Measurements from ENCODE around the gene CDC26. TPM values are rescaled to one million over a fixed set of nuclear protein-coding genes. Genes with fewer than 3 reads are reported as not detected.
"Not testable (repeated sequence)": the region's sequence is repeated elsewhere in the genome, so short reads cannot be mapped to it uniquely, and the experiment has no call there.

The CDC26 gene
- total and polyA plus RNA-seq, 5 donors = 29.0 to 50.0 (median 37.3) TPM

- H3K27ac ChIP-seq (ENCODE audit: low read length) = no peak overlapping the region
- H3K27me3 ChIP-seq (ENCODE audit: control insufficient read depth, insufficient read depth) = no peaks in the 10 kb centered on the region
- ATAC-seq (no peak), DNase-seq (no peak)
- no peaks in the 10 kb centered on the region for H3K4me1 ChIP-seq (ENCODE audit: control insufficient read depth, insufficient read depth, low read length)
- H3K4me3 ChIP-seq (ENCODE audit: low read length) = no peak overlapping the region
- intact Hi-C loops (cut with DNase I) = no loop called here
- 87% methylated on average over 1 of the region's 1 CpG for WGBS
- no peaks in the 10 kb centered on the region for H3K9me3 ChIP-seq (ENCODE audit: control insufficient read depth, low read length)
These were observed 13.3 kb downstream of the CDC26 start for GRCh38 chr9:113261917-113262671.

- ATAC-seq (no peak), DNase-seq (no peak)
- H3K27ac ChIP-seq (ENCODE audit: low read length) = no peak overlapping the region
- H3K27me3 ChIP-seq (ENCODE audit: control insufficient read depth, insufficient read depth) = no peaks in the 10 kb centered on the region
- no peaks in the 10 kb centered on the region for H3K9me3 ChIP-seq (ENCODE audit: control insufficient read depth, low read length)
- intact Hi-C loops (cut with DNase I) = no loop called here
- H3K4me1 ChIP-seq (ENCODE audit: control insufficient read depth, insufficient read depth, low read length) = no peaks in the 10 kb centered on the region
- H3K4me3 ChIP-seq (ENCODE audit: low read length) = no peak overlapping the region
- 42% methylated on average over 1 of the region's 1 CpG for WGBS
These were observed 17.1 kb downstream of the CDC26 start for GRCh38 chr9:113258282-113258681.

- H3K27me3 ChIP-seq (ENCODE audit: control insufficient read depth, insufficient read depth) = no peaks in the 10 kb centered on the region
- no peak overlapping the region for H3K27ac ChIP-seq (ENCODE audit: low read length)
- H3K4me3 ChIP-seq (ENCODE audit: low read length) = no peak overlapping the region
- no peaks in the 10 kb centered on the region for H3K9me3 ChIP-seq (ENCODE audit: control insufficient read depth, low read length)
- intact Hi-C loops (cut with DNase I) = no loop called here
- DNase-seq (no peak), ATAC-seq (no peak)
- H3K4me1 ChIP-seq (ENCODE audit: control insufficient read depth, insufficient read depth, low read length) = no peaks in the 10 kb centered on the region
- WGBS = 93% methylated on average over 3 of the region's 3 CpGs
These were observed 17.5 kb downstream of the CDC26 start for GRCh38 chr9:113257863-113258262.

- no peaks in the 10 kb centered on the region for H3K9me3 ChIP-seq (ENCODE audit: control insufficient read depth, low read length)
- ATAC-seq = peak in 1 of 2 donors; percentile 31
- H3K27ac ChIP-seq (ENCODE audit: low read length) = no peak overlapping the region
- no peak for DNase-seq
- no peak overlapping the region for H3K4me3 ChIP-seq (ENCODE audit: low read length)
- intact Hi-C loops (cut with DNase I) = no loop called here
- H3K4me1 ChIP-seq (ENCODE audit: control insufficient read depth, insufficient read depth, low read length) = no peaks in the 10 kb centered on the region
- H3K27me3 ChIP-seq (ENCODE audit: control insufficient read depth, insufficient read depth) = no peaks in the 10 kb centered on the region
- 88% methylated on average over 6 of the region's 6 CpGs for WGBS
These were observed 19.9 kb downstream of the CDC26 start for GRCh38 chr9:113255438-113255837.

GRCh38 chr9:113254991-113255390, 20.4 kb downstream of the CDC26 start:
- no peak for ATAC-seq
- WGBS = 98% methylated on average over 1 of the region's 1 CpG
- no peak for DNase-seq

DNA sequence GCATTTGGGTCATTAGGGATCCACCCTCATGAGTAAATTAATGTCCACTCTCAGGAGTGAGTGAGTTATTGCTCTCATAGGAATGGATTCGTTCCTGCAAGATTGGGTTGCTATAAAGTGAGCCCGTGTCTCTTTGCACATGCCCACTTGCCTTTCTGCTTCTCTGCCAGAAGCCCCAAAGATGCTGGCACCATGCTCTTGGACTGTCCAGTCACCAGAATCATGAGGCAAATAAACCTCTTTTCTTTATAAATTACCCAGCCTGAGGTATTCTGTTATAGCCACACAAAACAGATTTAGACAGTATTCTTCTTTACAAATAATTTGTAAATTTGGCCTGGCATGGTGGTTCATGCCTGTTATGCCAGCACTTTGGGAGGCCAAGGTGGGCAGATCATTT, 24.6 kb downstream of the CDC26 start:
- Histone ChIP-seq H3K4me3 (ENCODE audit: low read length) (no peak overlapping the region), H3K27me3 (ENCODE audit: control insufficient read depth, insufficient read depth) (no peaks in the 10 kb centered on the region), H3K4me1 (ENCODE audit: control insufficient read depth, insufficient read depth, low read length) (no peaks in the 10 kb centered on the region), H3K27ac (ENCODE audit: low read length) (no peak overlapping the region), H3K9me3 (ENCODE audit: control insufficient read depth, low read length) (no peaks in the 10 kb centered on the region)
- no peak for ATAC-seq
- WGBS = 98% methylated on average over 2 of the region's 2 CpGs
- intact Hi-C loops (cut with DNase I) = no loop called here
- DNase-seq = no peak

More at GRCh38 chr9:113254991-113255390, 20.4 kb downstream of the CDC26 start:
- H3K4me1 ChIP-seq (ENCODE audit: control insufficient read depth, insufficient read depth, low read length) = no peaks in the 10 kb centered on the region
- H3K27ac ChIP-seq (ENCODE audit: low read length) = no peak overlapping the region
- H3K9me3 ChIP-seq (ENCODE audit: control insufficient read depth, low read length) = no peaks in the 10 kb centered on the region
- intact Hi-C loops (cut with DNase I) = no loop called here
- H3K27me3 ChIP-seq (ENCODE audit: control insufficient read depth, insufficient read depth) = no peaks in the 10 kb centered on the region
- H3K4me3 ChIP-seq (ENCODE audit: low read length) = no peak overlapping the region

- WGBS = 97% methylated on average over 2 of the region's 2 CpGs
- H3K4me1 ChIP-seq (ENCODE audit: control insufficient read depth, insufficient read depth, low read length); H3K27ac ChIP-seq (ENCODE audit: low read length); intact Hi-C loops (cut with DNase I); DNase-seq; H3K27me3 ChIP-seq (ENCODE audit: control insufficient read depth, insufficient read depth); H3K9me3 ChIP-seq (ENCODE audit: control insufficient read depth, low read length); H3K4me3 ChIP-seq (ENCODE audit: low read length); ATAC-seq: not testable (repeated sequence)
These were observed 25.7 kb downstream of the CDC26 start for GRCh38 chr9:113249661-113250060.

- intact Hi-C loops (cut with DNase I) = no loop called here
- DNase-seq = no peak
- H3K9me3 ChIP-seq (ENCODE audit: control insufficient read depth, low read length) = no peaks in the 10 kb centered on the region
- no peak overlapping the region for H3K27ac ChIP-seq (ENCODE audit: low read length)
- H3K4me3 ChIP-seq (ENCODE audit: low read length) = no peak overlapping the region
- H3K4me1 ChIP-seq (ENCODE audit: control insufficient read depth, insufficient read depth, low read length) = no peaks in the 10 kb centered on the region
- H3K27me3 ChIP-seq (ENCODE audit: control insufficient read depth, insufficient read depth) = no peaks in the 10 kb centered on the region
- ATAC-seq = no peak
These were observed 27.7 kb downstream of the CDC26 start for GRCh38 chr9:113247640-113248039.

- Histone ChIP-seq H3K27ac (ENCODE audit: low read length) (no peak overlapping the region), H3K4me3 (ENCODE audit: low read length) (no peak overlapping the region), H3K27me3 (ENCODE audit: control insufficient read depth, insufficient read depth) (no peaks in the 10 kb centered on the region), H3K9me3 (ENCODE audit: control insufficient read depth, low read length) (no peaks in the 10 kb centered on the region), H3K4me1 (ENCODE audit: control insufficient read depth, insufficient read depth, low read length) (no peaks in the 10 kb centered on the region)
- ATAC-seq = no peak
- 82% methylated on average over 6 of the region's 6 CpGs for WGBS
- no peak for DNase-seq
- intact Hi-C loops (cut with DNase I) = no loop called here
These were observed 28.4 kb downstream of the CDC26 start for GRCh38 chr9:113246928-113247327.

DNA sequence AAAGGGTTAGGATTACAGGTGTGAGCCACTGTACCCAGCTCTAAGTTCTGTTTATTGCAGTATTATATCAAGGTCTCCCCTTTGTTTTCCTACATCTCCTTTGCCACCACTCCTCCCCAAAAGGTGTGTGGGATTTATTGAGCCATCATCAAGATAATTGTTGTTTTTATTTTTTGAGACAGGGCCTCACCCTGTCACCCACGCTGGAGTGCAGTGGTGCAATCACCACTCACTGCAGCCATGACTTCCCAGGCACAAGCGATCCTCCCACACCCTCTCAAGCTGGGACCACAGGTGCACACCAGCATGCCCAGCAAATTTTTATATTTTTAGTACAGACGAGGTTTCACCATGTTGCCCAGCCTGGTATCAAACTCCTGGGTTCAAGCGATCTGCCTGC, 29.5 kb downstream of the CDC26 start:
- no peaks in the 10 kb centered on the region for H3K9me3 ChIP-seq (ENCODE audit: control insufficient read depth, low read length)
- no peaks in the 10 kb centered on the region for H3K27me3 ChIP-seq (ENCODE audit: control insufficient read depth, insufficient read depth)
- WGBS = 89% methylated on average over 4 of the region's 4 CpGs
- no peak for DNase-seq
- intact Hi-C loops (cut with DNase I) = no loop called here
- no peaks in the 10 kb centered on the region for H3K4me1 ChIP-seq (ENCODE audit: control insufficient read depth, insufficient read depth, low read length)
- ATAC-seq = no peak
- H3K27ac ChIP-seq (ENCODE audit: low read length) = no peak overlapping the region
- no peak overlapping the region for H3K4me3 ChIP-seq (ENCODE audit: low read length)

DNA sequence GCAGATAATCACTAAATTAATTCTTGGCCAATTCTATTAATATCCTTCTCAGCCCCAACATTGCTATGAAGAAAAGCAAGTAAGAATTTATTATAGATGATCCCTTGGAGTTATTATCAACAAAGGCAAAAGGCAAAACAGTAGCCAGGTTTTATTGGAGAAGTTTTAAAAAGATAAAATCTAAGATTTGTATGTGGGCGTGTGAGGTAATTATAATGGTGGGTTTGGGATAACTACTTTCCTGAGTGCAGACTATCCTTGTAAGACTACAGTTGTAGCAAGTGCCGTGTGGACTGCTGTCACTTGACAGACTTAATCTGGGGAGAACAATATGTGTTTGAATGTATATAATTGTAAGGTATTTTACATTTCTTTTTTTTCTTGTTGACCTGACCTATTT, 30.8 kb downstream of the CDC26 start:
- Histone ChIP-seq H3K27ac (ENCODE audit: low read length) (no peak overlapping the region), H3K4me1 (ENCODE audit: control insufficient read depth, insufficient read depth, low read length) (no peaks in the 10 kb centered on the region), H3K9me3 (ENCODE audit: control insufficient read depth, low read length) (no peaks in the 10 kb centered on the region), H3K4me3 (ENCODE audit: low read length) (no peak overlapping the region), H3K27me3 (ENCODE audit: control insufficient read depth, insufficient read depth) (no peaks in the 10 kb centered on the region)
- DNase-seq (no peak), ATAC-seq (no peak)
- intact Hi-C loops (cut with DNase I) = no loop called here
- 91% methylated on average over 2 of the region's 2 CpGs for whole genome bisulfite sequencing

DNA sequence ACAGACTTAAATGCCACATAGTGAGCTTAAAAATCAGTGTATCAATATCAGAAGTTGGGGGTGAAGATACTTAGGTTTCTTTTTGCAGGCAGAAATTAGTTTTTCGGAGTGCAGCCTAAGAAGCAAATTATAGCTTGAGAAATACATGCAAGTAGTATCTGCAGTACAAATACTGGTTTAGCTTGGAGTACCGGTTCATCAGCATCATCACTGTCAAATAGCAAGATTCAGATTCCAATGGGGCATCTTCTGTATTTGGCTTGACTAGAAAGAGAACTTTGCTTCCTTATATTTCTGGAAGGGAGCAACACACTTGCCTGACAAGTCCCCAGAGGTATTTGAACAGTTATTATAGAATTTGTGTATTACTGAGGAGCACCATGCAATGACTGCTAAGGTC, 34.2 kb downstream of the CDC26 start:
- Histone ChIP-seq H3K27me3 (ENCODE audit: control insufficient read depth, insufficient read depth) (no peaks in the 10 kb centered on the region), H3K27ac (ENCODE audit: low read length) (no peak overlapping the region), H3K4me1 (ENCODE audit: control insufficient read depth, insufficient read depth, low read length) (no peaks in the 10 kb centered on the region), H3K9me3 (ENCODE audit: control insufficient read depth, low read length) (no peaks in the 10 kb centered on the region), H3K4me3 (ENCODE audit: low read length) (no peak overlapping the region)
- ATAC-seq (no peak), DNase-seq (no peak)
- intact Hi-C loops (cut with DNase I) = no loop called here
- WGBS = 98% methylated on average over 2 of the region's 2 CpGs
